ENCODE results near the gene POU1F1.
"Not testable (repeated sequence)": the region's sequence is repeated elsewhere in the genome, so short reads cannot be mapped to it uniquely, and the experiment has no call there.

Gene POU1F1

GRCh38 chr3:87250009-87250408 is 26.4 kb downstream of the POU1F1 start:
- no peak for DNase-seq (ENCODE audit: low read depth, low spot score)

GRCh38 chr3:87248831-87249230 is 27.6 kb downstream of the POU1F1 start:
- DNase-seq (ENCODE audit: low read depth, low spot score) = no peak

- not testable (repeated sequence) for DNase-seq (ENCODE audit: low read depth, low spot score)
Measured at GRCh38 chr3:87248231-87248630, 28.2 kb downstream of the POU1F1 start.

GRCh38 chr3:87247430-87247773 is 29.0 kb downstream of the POU1F1 start:
- no peak for DNase-seq (ENCODE audit: low read depth, low spot score)

- no peak for DNase-seq (ENCODE audit: low read depth, low spot score)
Measured at GRCh38 chr3:87246662-87247429, 29.5 kb downstream of the POU1F1 start.

- DNase-seq (ENCODE audit: low read depth, low spot score) = no peak
Measured at GRCh38 chr3:87236093-87236492, 40.3 kb downstream of the POU1F1 start.

- no peak for DNase-seq (ENCODE audit: low read depth, low spot score)
Measured at GRCh38 chr3:87233805-87234204, 42.6 kb downstream of the POU1F1 start.

GRCh38 chr3:87229113-87229512 is 47.3 kb downstream of the POU1F1 start:
- DNase-seq (ENCODE audit: low read depth, low spot score) = no peak

- no peak for DNase-seq (ENCODE audit: low read depth, low spot score)
Measured at GRCh38 chr3:87228316-87228715, 48.1 kb downstream of the POU1F1 start.

GRCh38 chr3:87227835-87228144 is 48.6 kb downstream of the POU1F1 start:
- DNase-seq (ENCODE audit: low read depth, low spot score) = no peak

GRCh38 chr3:87227104-87227834 is 49.1 kb downstream of the POU1F1 start, which contains the start of gene CHMP2B:
TSS of gene CHMP2B (plus strand) at chr3:87227309. CDS start at chr3:87227523, 214 bp downstream.
- peak; percentile 79 for DNase-seq (ENCODE audit: low read depth, low spot score)

GRCh38 chr3:87225659-87226058 is 50.7 kb downstream of the POU1F1 start:
- DNase-seq (ENCODE audit: low read depth, low spot score) = no peak

- DNase-seq (ENCODE audit: low read depth, low spot score) = no peak
Measured at GRCh38 chr3:87219611-87220010, 56.8 kb downstream of the POU1F1 start.

GRCh38 chr3:87218560-87218959 is 57.8 kb downstream of the POU1F1 start:
- DNase-seq (ENCODE audit: low read depth, low spot score) = no peak
